ENCODE results near the gene EPN1. TPM values are rescaled to one million over a fixed set of nuclear protein-coding genes. Genes with fewer than 3 reads are reported as not detected.

Gene EPN1
- total and polyA plus RNA-seq, 9 of the 15 experiments (the other 6 are each of a cell fraction or from before 2014, with no cell fraction given): 0.08 to 138 (median 12.7) TPM

GRCh38 chr19:55649268-55650125 is 25.5 kb upstream of the EPN1 start (continued):
- peak; percentile 82 for TF ChIP-seq MGA (IDR thresholded peaks at IDR 0.05)
- peak; percentile 51 to 67 for TF ChIP-seq E2F6 (IDR thresholded peaks at IDR 0.05; ENCODE audit: borderline replicate concordance in 1 of 2, extremely low read depth in 1 of 2, insufficient read depth in 1 of 2, insufficient read length in 1 of 2, low read depth in 1 of 2, low read length in 1 of 2, poor library complexity in 1 of 2, severe bottlenecking in 1 of 2)
- TF ChIP-seq TRIM25 (IDR thresholded peaks at IDR 0.05; ENCODE audit: borderline replicate concordance): no peak
- TF ChIP-seq NRF1 (conservative IDR thresholded peaks at IDR 0.05 in 1 of 2, IDR thresholded peaks at IDR 0.05 in 1 of 2): peak in 1 of 2 experiments; percentile 10; a peak in 1 of 4 replicates
- TF ChIP-seq POLR2G (IDR thresholded peaks at IDR 0.05; ENCODE audit: low read depth, low read length): 0 out of 2 replicates have a peak, but pooled peaks have one; percentile 4
- TF ChIP-seq TFAP4 (CRISPR knock-in tag; IDR thresholded peaks at IDR 0.05; ENCODE audit: borderline replicate concordance): peak; percentile 44; the same call in 1 of the 2 replicates
- no peak for TF ChIP-seq ESRRB (CRISPR knock-in tag; IDR thresholded peaks at IDR 0.05; ENCODE audit: borderline replicate concordance)
- TF ChIP-seq CBFA2T2 (conservative IDR thresholded peaks at IDR 0.05): no peak
- peak; percentile 85 for TF ChIP-seq L3MBTL2 (IDR thresholded peaks at IDR 0.05)
- no peak for TF ChIP-seq BRD9 (IDR thresholded peaks at IDR 0.05; ENCODE audit: low read depth, partially characterized antibody)
